ENCODE data around the gene ZNF608.

GRCh38 chr5:124755041-124755440, 8.6 kb upstream of the ZNF608 start:
- TF ChIP-seq POLR2A (IDR thresholded peaks at IDR 0.05) (no peak), CTCF (IDR thresholded peaks at IDR 0.05) (no peak)

All from testis (tissue), 2 donors.